Measurements from ENCODE around the gene TDRKH. TPM values are rescaled to one million over a fixed set of nuclear protein-coding genes. Genes with fewer than 3 reads are reported as not detected.
"Not testable (repeated sequence)": the region's sequence is repeated elsewhere in the genome, so short reads cannot be mapped to it uniquely, and the experiment has no call there.

The TDRKH gene
- total RNA-seq, 1 experiment from 2014 or later = 25.7 TPM

DNA sequence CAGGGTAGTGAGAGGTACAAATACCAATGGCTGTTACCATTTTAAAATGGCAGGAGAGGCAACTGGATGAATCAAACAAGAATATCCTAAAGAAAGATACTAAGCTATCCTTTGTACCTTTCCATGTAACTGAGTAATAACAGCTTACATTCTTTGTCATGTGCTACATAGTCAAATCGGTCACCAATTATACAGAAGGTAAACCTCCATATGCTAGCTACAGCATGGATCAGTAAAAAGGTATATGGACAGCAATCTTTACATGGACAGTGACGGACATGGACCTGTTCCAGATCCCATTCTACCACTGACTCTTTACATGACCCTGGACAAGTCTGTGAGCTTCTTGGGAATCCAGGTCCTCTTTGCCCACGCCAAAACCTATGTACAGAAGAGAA, 13.6 kb downstream of the TDRKH start:
- no peaks in the 10 kb centered on the region for H3K9me3 Mint-ChIP-seq (ENCODE audit: low read depth, unreplicated experiment)
- peaks cover 10% of the 10 kb centered on the region for H3K4me1 Mint-ChIP-seq (ENCODE audit: low read depth, unreplicated experiment)
- DNase-seq = no peak
- TF ChIP-seq CTCF (IDR thresholded peaks at IDR 0.05; ENCODE audit: unreplicated experiment) = no peak
- no peak overlapping the region for H3K27ac Mint-ChIP-seq (ENCODE audit: unreplicated experiment)
- peaks cover 4% of the 10 kb centered on the region for H3K36me3 Mint-ChIP-seq (ENCODE audit: insufficient read depth, unreplicated experiment)
- no peak overlapping the region for H3K4me3 Mint-ChIP-seq (ENCODE audit: low read depth, unreplicated experiment)
- no TSS peak for BruUV-seq (replicated peaks)
- H3K27me3 Mint-ChIP-seq (ENCODE audit: unreplicated experiment) = no peaks in the 10 kb centered on the region
- CTCF ChIA-PET = no interaction called here
- intact Hi-C loops (cut with micrococcal nuclease; ENCODE audit: unreplicated experiment) = no loop called here

GRCh38 chr1:151775894-151776664, 14.2 kb downstream of the TDRKH start:
- CTCF ChIA-PET = no interaction called here
- no peak for TF ChIP-seq CTCF (IDR thresholded peaks at IDR 0.05; ENCODE audit: unreplicated experiment)
- Mint-ChIP-seq H3K9me3 (ENCODE audit: low read depth, unreplicated experiment) (no peaks in the 10 kb centered on the region), H3K4me1 (ENCODE audit: low read depth, unreplicated experiment) (peaks cover 10% of the 10 kb centered on the region), H3K4me3 (ENCODE audit: low read depth, unreplicated experiment) (no peak overlapping the region), H3K27me3 (ENCODE audit: unreplicated experiment) (no peaks in the 10 kb centered on the region), H3K36me3 (ENCODE audit: insufficient read depth, unreplicated experiment) (peaks cover 4% of the 10 kb centered on the region), H3K27ac (ENCODE audit: unreplicated experiment) (no peak overlapping the region)
- no TSS peak for BruUV-seq (replicated peaks)
- no peak for DNase-seq
- intact Hi-C loops (cut with micrococcal nuclease; ENCODE audit: unreplicated experiment) = no loop called here

GRCh38 chr1:151774256-151774922, 15.9 kb downstream of the TDRKH start:
- Mint-ChIP-seq H3K4me1 (ENCODE audit: low read depth, unreplicated experiment) (peaks cover 10% of the 10 kb centered on the region), H3K4me3 (ENCODE audit: low read depth, unreplicated experiment) (no peak overlapping the region), H3K27me3 (ENCODE audit: unreplicated experiment) (no peaks in the 10 kb centered on the region), H3K36me3 (ENCODE audit: insufficient read depth, unreplicated experiment) (peaks cover 4% of the 10 kb centered on the region), H3K9me3 (ENCODE audit: low read depth, unreplicated experiment) (no peaks in the 10 kb centered on the region), H3K27ac (ENCODE audit: unreplicated experiment) (peak overlapping the region; percentile 46)
- intact Hi-C loops (cut with micrococcal nuclease; ENCODE audit: unreplicated experiment) = no loop called here
- TF ChIP-seq CTCF (IDR thresholded peaks at IDR 0.05; ENCODE audit: unreplicated experiment) = no peak
- no peak for DNase-seq
- CTCF ChIA-PET = interaction anchor here (0.6 to 1.4 kb wide), 2 partner anchors 14 to 36 kb away, joined by 4 to 5 read pairs; no protein-coding TSS in a partner anchor
- no TSS peak for BruUV-seq (replicated peaks)

DNA sequence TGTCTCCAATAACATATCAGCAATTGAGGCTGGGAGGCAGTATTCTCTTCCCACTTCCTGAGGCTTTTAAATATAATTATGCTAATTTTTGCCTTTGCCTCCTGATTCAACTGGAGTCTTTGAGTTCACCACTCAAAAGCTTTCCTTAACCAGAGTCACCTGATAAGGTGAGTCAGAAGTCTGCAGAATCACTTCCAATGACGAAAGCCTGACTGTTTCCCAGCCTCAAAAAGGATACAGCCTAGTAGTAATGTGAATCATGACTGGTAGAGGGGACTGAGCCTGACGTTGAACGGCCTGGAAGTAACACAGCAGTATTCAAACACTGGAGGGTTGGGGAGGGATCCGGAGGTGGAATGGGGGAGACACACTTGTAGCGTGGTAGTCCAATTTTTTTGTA, 16.6 kb downstream of the TDRKH start:
- no TSS peak for BruUV-seq (replicated peaks)
- no peak for TF ChIP-seq CTCF (IDR thresholded peaks at IDR 0.05; ENCODE audit: unreplicated experiment)
- Mint-ChIP-seq H3K27ac (ENCODE audit: unreplicated experiment) (peak overlapping the region; percentile 46), H3K9me3 (ENCODE audit: low read depth, unreplicated experiment) (no peaks in the 10 kb centered on the region), H3K4me3 (ENCODE audit: low read depth, unreplicated experiment) (no peak overlapping the region), H3K4me1 (ENCODE audit: low read depth, unreplicated experiment) (peaks cover 12% of the 10 kb centered on the region), H3K36me3 (ENCODE audit: insufficient read depth, unreplicated experiment) (peaks cover 4% of the 10 kb centered on the region), H3K27me3 (ENCODE audit: unreplicated experiment) (no peaks in the 10 kb centered on the region)
- no peak for DNase-seq
- intact Hi-C loops (cut with micrococcal nuclease; ENCODE audit: unreplicated experiment) = no loop called here
- CTCF ChIA-PET = interaction anchor here (1.4 kb wide), 1 partner anchor 14 kb away, joined by 4 read pairs; no protein-coding TSS in a partner anchor

GRCh38 chr1:151769270-151769669, 21.0 kb downstream of the TDRKH start:
- H3K27me3 Mint-ChIP-seq (ENCODE audit: unreplicated experiment); H3K27ac Mint-ChIP-seq (ENCODE audit: unreplicated experiment); CTCF ChIA-PET; H3K9me3 Mint-ChIP-seq (ENCODE audit: low read depth, unreplicated experiment); BruUV-seq (replicated peaks); H3K4me3 Mint-ChIP-seq (ENCODE audit: low read depth, unreplicated experiment); DNase-seq; intact Hi-C loops (cut with micrococcal nuclease; ENCODE audit: unreplicated experiment): not testable (repeated sequence)
- peaks cover 12% of the 10 kb centered on the region for H3K36me3 Mint-ChIP-seq (ENCODE audit: insufficient read depth, unreplicated experiment)
- H3K4me1 Mint-ChIP-seq (ENCODE audit: low read depth, unreplicated experiment) = peaks cover 37% of the 10 kb centered on the region

GRCh38 chr1:151768351-151769066, 21.8 kb downstream of the TDRKH start:
- H3K9me3 Mint-ChIP-seq (ENCODE audit: low read depth, unreplicated experiment); BruUV-seq (replicated peaks); intact Hi-C loops (cut with micrococcal nuclease; ENCODE audit: unreplicated experiment); CTCF ChIA-PET; H3K27me3 Mint-ChIP-seq (ENCODE audit: unreplicated experiment): not testable (repeated sequence)
- peaks cover 35% of the 10 kb centered on the region for H3K4me1 Mint-ChIP-seq (ENCODE audit: low read depth, unreplicated experiment)
- peaks cover 18% of the 10 kb centered on the region for H3K36me3 Mint-ChIP-seq (ENCODE audit: insufficient read depth, unreplicated experiment)
- DNase-seq = peak; percentile 50
- peak overlapping the region; percentile 83 for H3K27ac Mint-ChIP-seq (ENCODE audit: unreplicated experiment)
- peak overlapping the region; percentile 46 for H3K4me3 Mint-ChIP-seq (ENCODE audit: low read depth, unreplicated experiment)

Data from Calu3 (cell line).